ENCODE data around the gene GALR1.
"Not testable (repeated sequence)": the region's sequence is repeated elsewhere in the genome, so short reads cannot be mapped to it uniquely, and the experiment has no call there.

Gene GALR1

GRCh38 chr18:77249569-77250500 is at the start of gene GALR1:
Gene GALR1, plus strand, starts transcription at chr18:77249848. Its CDS starts 701 bp downstream, at chr18:77250549.
- DNase-seq: no peak

DNA sequence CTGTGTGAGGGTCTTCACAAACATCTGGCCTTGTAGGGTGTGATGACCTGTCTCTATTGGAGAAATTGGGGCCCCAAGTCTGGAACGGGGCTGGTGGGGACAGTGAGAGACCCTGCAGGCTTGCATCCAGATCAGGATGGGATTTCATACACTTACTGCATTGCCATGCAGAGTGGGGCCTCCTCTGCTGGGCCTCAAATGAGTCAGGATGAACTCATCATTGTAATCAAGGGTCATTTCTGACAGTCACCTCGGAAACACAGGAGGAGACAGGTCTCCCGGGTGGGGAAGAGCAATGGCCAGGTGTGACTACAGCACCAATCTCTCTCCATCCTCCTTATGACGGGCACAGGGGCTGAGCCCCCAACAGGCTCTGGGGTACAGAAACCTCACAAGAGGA is 48.1 kb upstream of the GALR1 start:
- DNase-seq: no peak

GRCh38 chr18:77202329-77202728 is 47.3 kb upstream of the GALR1 start:
- DNase-seq: no peak

- DNase-seq: no peak
Measured at GRCh38 chr18:77203071-77203470, 46.6 kb upstream of the GALR1 start.

DNA sequence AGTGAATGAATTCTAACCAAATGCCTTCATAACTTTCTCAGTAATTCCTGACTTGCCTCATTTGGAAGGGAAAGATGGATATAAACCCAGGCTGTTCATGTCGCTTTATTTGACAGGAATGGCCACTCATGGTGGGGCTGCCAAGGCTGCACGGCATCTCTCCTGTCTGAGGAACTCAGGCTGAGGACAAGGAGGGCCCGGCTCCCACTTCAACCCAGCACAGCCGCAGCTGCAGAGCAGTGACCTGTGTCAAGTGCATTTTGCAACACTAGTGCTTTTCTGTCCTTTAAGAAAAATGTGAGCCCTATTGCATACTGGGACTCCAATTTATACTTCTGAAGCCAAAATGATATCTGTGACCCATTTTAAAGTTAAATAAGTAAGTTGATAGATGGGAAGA is 45.8 kb upstream of the GALR1 start:
- DNase-seq: no peak

DNA sequence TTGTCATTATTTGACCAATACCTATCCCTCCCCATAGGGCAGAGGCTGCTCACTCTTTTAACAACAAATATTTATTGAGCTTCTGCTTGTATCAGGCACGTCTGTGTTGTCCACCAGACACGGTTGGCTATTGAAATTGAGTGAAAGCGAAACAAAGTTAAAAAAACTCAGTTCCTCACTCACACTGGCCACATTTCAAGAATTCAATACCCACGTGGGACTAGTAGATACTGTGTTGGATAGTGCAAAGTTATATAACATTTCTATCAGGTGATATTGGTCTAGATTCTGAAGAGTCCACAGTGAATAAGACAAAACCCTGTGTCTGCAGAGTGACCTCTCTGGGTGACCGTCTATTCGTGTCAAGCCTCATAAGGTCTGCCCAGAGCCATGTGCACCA is 43.9 kb upstream of the GALR1 start:
- DNase-seq: no peak

- peak; percentile 24 for DNase-seq
Measured at GRCh38 chr18:77206676-77207374, 42.8 kb upstream of the GALR1 start.

GRCh38 chr18:77207540-77207939 is 42.1 kb upstream of the GALR1 start:
- DNase-seq: peak; percentile 19

- DNase-seq: no peak
Measured at GRCh38 chr18:77208964-77209363, 40.7 kb upstream of the GALR1 start.

GRCh38 chr18:77209587-77209986 is 40.1 kb upstream of the GALR1 start:
- no peak for DNase-seq

DNA sequence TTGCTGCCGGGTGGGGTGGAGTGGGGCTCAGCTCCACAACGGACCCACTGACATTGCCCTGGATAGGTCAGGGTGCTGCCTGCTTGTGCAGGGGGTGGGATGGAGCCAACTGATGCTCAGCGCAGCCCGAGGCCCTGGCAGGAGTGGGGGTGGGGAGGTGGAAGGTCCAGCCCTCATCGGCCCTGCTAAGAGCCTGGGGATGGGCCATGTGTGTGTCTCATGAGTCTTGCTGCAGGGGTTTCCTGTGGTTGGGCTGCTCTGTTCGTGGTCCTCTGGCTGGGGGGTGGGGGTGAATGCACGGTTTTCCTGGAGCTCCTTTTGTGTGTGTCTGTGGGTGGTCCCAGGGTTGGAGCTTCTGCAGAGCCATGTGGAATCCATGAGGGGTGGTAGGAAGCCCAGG is 39.4 kb upstream of the GALR1 start:
- no peak for DNase-seq

GRCh38 chr18:77218642-77219041 is 31.0 kb upstream of the GALR1 start:
- DNase-seq: no peak

- no peak for DNase-seq
Measured at GRCh38 chr18:77220726-77221125, 28.9 kb upstream of the GALR1 start.

- no peak for DNase-seq
Measured at GRCh38 chr18:77222464-77222863, 27.2 kb upstream of the GALR1 start.

GRCh38 chr18:77223221-77223639 is 26.4 kb upstream of the GALR1 start:
- DNase-seq: no peak

DNA sequence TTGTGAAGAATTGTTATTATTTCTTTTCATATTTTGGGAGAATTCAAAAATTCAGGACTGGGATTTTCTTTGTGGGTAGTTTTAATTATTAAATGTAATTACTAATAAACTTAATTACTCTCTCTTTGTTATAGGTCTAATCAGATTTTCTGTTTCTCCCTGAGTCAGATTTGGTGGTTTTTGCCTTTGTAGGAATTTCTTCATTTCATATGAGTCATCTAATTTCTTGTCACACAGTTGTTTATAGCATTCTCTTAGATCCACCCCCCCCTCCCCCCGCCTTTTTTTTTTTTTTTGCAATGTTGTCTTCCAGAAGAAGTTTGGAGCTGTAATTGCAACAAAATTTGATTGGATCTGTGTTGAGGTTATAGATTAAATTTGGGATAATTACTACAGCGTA is 26.0 kb upstream of the GALR1 start:
- no peak for DNase-seq

DNA sequence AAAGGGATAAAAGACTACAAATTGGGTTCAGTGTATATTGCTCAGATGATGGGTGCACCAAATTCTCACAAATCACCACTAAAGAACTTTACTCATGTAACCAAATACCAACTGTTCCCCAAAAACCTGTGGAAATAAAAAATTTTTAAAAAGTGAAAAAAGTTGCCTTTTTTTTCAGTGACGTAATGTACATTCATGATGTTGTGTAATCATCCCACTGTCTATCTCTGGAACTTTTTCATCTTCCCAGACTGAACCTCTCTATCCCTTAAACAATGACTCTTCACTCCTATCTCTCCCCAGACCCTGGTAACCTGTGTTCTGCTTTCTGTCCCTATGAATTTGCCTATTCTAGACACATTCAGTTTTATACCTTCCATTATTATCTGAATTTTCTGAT is 19.0 kb upstream of the GALR1 start:
- DNase-seq: no peak

DNA sequence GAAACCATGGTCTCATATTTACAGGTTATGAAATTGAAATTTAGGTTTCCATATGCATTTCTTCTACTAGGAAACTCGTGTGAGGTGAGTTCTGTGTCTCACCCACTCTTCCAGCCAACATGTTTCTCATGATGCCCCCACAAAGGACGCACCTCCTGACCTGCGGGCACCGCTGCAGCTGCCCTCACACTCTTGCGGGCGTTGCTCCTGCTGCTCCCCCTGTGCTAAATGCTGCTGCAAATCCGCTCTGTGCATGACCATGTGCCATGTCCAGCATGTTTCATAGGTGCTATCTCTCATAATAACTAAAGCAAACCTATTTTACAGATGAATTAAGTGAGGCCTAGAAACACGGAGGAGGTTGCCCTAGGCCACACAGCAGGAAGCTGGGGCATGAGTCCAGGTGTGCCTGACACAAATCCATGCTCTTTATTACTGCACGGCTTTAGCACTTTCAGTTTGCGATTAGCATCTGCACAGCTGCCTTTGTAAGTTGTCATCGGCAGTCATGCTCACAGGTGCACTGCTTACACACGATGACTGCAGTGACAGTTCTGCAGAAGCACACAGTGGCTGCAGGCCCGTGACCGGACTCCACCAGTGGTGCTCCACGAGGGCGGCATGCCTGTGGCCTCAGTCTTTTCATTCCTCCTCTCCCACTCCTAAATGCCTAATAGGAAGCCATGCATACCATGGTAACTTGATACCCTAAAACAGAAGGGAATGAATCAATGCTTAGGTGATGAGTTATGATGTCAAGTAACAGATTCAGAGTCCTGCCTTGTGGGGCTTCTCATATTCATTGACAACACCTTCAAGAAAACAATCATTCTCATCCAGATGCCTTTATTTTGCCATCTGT is 14.9 kb upstream of the GALR1 start:
- no peak for DNase-seq

- DNase-seq: not testable (repeated sequence)
Measured at GRCh38 chr18:77239285-77239684, 10.4 kb upstream of the GALR1 start.

- DNase-seq: no peak
Measured at GRCh38 chr18:77248873-77249568, 627 bp upstream of the GALR1 start.

- DNase-seq: no peak
Measured at GRCh38 chr18:77250501-77250925, 865 bp downstream of the GALR1 start.

DNA sequence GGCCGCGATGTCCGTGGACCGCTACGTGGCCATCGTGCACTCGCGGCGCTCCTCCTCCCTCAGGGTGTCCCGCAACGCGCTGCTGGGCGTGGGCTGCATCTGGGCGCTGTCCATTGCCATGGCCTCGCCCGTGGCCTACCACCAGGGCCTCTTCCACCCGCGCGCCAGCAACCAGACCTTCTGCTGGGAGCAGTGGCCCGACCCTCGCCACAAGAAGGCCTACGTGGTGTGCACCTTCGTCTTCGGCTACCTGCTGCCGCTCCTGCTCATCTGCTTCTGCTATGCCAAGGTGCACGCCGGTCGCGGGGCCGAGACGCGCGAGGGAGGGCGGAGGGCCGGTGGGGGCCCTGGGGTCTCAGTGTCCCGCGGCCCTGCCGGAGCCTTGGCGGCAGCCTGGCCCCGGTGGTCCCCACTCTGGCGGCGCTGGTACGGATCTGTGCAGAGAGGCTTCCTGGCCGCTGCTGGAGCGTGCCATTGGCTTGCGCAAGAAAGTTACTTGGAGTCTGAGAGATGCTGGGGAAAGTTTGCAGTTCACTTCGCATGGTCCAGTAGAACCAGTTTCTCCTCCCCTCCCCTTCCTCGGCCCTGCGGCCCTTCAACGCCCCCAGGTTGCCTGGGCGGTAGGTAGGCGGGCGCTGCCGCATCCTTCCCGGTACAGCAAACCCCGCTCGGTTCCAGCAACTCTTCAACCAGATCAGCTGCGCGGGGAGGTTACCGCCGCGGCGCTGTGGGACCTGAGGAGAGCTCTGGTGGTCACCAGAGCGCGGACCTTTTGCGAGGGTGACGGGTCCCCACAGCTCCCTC is 1.5 kb downstream of the GALR1 start:
- DNase-seq: no peak

Data from NCI-H226 (cell line).